Neural progenitor cell (in vitro differentiated cells): ENCODE measurements around the gene ZNF331. TPM values are rescaled to one million over a fixed set of nuclear protein-coding genes. Genes with fewer than 3 reads are reported as not detected.

Source experiments
- DNase-seq: peaks from one replicate; pipeline ENCODE4 v3.0.0-alpha.2; 2016; ENCODE audit warnings: low spot score
- H2AFZ ChIP-seq: fragments of 200-600 bp; sonication (generic); replicated peaks from 2 replicates; pipeline ENCODE4 v1.6.1; 2016; ENCODE audit warnings: antibody characterized with exemption
- H3F3A ChIP-seq: fragments of 200-600 bp; sonication (generic); 2 replicates; pipeline ENCODE4 v1.6.1; 2016; ENCODE audit warnings: antibody characterized with exemption, low read depth
- H3K27ac ChIP-seq: fragments of 200-600 bp; sonication (generic); 2 replicates; pipeline ENCODE4 v1.5.1; 2016; ENCODE audit warnings: mild to moderate bottlenecking
- H3K27me3 ChIP-seq: fragments of 200-600 bp; sonication (generic); 2 replicates; pipeline ENCODE4 v1.6.1; 2016; ENCODE audit warnings: mild to moderate bottlenecking, moderate library complexity
- H3K36me3 ChIP-seq: fragments of 200-600 bp; sonication (generic); 2 replicates; pipeline ENCODE4 v1.5.1; 2016
- H3K4me1 ChIP-seq: fragments of 200-600 bp; sonication (generic); 2 replicates; pipeline ENCODE4 v1.6.1; 2016; ENCODE audit warnings: mixed run types
- H3K4me2 ChIP-seq: fragments of 200-600 bp; sonication (generic); 2 replicates; pipeline ENCODE4 v1.6.1; 2016
- H3K4me3 ChIP-seq: fragments of 200-600 bp; sonication (generic); 2 replicates; pipeline ENCODE4 v1.5.1; 2016
- H3K79me2 ChIP-seq: fragments of 200-600 bp; sonication (generic); 2 replicates; pipeline ENCODE4 v1.6.1; 2016; ENCODE audit warnings: low read depth
- H3K9ac ChIP-seq: fragments of 200-600 bp; sonication (generic); 2 replicates; pipeline ENCODE4 v1.6.1; 2016
- H3K9me3 ChIP-seq: fragments of 200-600 bp; sonication (generic); 2 replicates; pipeline ENCODE4 v1.5.1; 2016; ENCODE audit warnings: low read depth
- H4K20me1 ChIP-seq: fragments of 200-600 bp; sonication (generic); 2 replicates; pipeline ENCODE4 v1.6.1; 2016; ENCODE audit warnings: low read depth
- H3K27ac Mint-ChIP-seq: 3 replicates; pipeline ENCODE4 v1.8.0; 2021; ENCODE audit warnings: mixed read lengths
- H3K27me3 Mint-ChIP-seq: 2 replicates; pipeline ENCODE4 v1.8.0; 2022; ENCODE audit warnings: low read depth, mild to moderate bottlenecking, inconsistent platforms, moderate library complexity, mixed read lengths; ENCODE audit not compliant: insufficient read depth
- H3K36me3 Mint-ChIP-seq: 3 replicates; pipeline ENCODE4 v1.8.0; 2021; ENCODE audit warnings: mixed read lengths
- H3K4me1 Mint-ChIP-seq: 3 replicates; pipeline ENCODE4 v1.8.0; 2021; ENCODE audit warnings: mixed read lengths
- H3K4me3 Mint-ChIP-seq: 3 replicates; pipeline ENCODE4 v1.8.0; 2021; ENCODE audit warnings: mild to moderate bottlenecking, moderate library complexity, mixed read lengths
- H3K9me3 Mint-ChIP-seq: 3 replicates; pipeline ENCODE4 v1.8.0; 2020; ENCODE audit warnings: mixed read lengths
- CTCF ChIP-seq: fragments of 200-600 bp; sonication (generic); IDR thresholded peaks from 2 replicates; pipeline ENCODE4 v1.5.1; 2017; ENCODE audit warnings: antibody characterized with exemption, mild to moderate bottlenecking
- EZH2 ChIP-seq: fragments of 200-600 bp; sonication (generic); IDR thresholded peaks from 2 replicates; pipeline ENCODE4 v1.6.1; 2017; ENCODE audit warnings: antibody characterized with exemption, mild to moderate bottlenecking, moderate library complexity
- EZH2phosphoT487 ChIP-seq: fragments of 200-600 bp; sonication (generic); IDR thresholded peaks from 2 replicates; pipeline ENCODE4 v1.6.1; 2017; ENCODE audit warnings: antibody characterized with exemption
- total RNA-seq: library from RNA; depleted of rRNA; stranded (reverse); fragments of >200 nt; gene quantifications from 2 replicates; pipeline ENCODE4 v1.2.3, GENCODE V29; 2015; ENCODE audit warnings: low replicate concordance

The ZNF331 gene
- total RNA-seq, 1 donor from 2014 or later, result 68.5 TPM

DNA sequence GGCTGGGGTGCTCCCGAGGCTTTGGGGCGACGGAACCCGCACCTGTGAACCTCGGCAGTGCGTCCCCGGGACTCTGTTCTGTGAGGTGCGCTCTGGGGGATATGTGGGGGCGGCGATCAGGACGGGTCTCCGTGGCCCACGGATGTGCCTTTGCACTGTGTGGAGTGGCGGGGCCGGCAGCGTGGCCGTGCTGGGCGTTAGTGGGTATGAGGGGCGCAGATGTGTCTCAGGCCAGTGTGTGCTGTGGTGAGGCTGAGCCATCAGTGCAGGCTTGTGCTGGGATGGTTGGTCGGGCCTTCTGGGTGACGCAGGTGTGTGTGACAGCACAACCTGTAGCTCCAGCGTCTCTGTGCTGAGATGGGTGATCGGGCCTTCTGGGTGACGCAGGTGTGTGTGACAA is 16.9 kb downstream of the ZNF331 start:
- no peaks in the 10 kb centered on the region for H3K4me1 Mint-ChIP-seq
- H3K9me3 Mint-ChIP-seq, result peaks cover 2% of the 10 kb centered on the region
- H3K27ac Mint-ChIP-seq, result no peak overlapping the region
- H3K4me2 ChIP-seq, result no peak overlapping the region
- no peaks in the 10 kb centered on the region for H3K27me3 Mint-ChIP-seq
- peaks cover 6% of the 10 kb centered on the region for H3K36me3 ChIP-seq
- H3K36me3 Mint-ChIP-seq, result peaks cover 33% of the 10 kb centered on the region
- H3K27me3 ChIP-seq, result no peaks in the 10 kb centered on the region
- no peak overlapping the region for H3K27ac ChIP-seq
- H2AFZ ChIP-seq, result no peak overlapping the region
- no peaks in the 10 kb centered on the region for H3K4me1 ChIP-seq
- H3K9ac ChIP-seq, result no peak overlapping the region
- no peaks in the 10 kb centered on the region for H4K20me1 ChIP-seq
- H3K4me3 Mint-ChIP-seq, result no peak overlapping the region
- TF ChIP-seq EZH2 (no peak), CTCF (no peak), EZH2phosphoT487 (no peak)
- no peak overlapping the region for H3K4me3 ChIP-seq
- no peak for DNase-seq
- peaks cover 14% of the 10 kb centered on the region for H3F3A ChIP-seq
- peaks cover 5% of the 10 kb centered on the region for H3K79me2 ChIP-seq
- no peaks in the 10 kb centered on the region for H3K9me3 ChIP-seq

GRCh38 chr19:53555352-53555751 is 17.4 kb downstream of the ZNF331 start:
- H3F3A ChIP-seq, result peaks cover 20% of the 10 kb centered on the region
- no peaks in the 10 kb centered on the region for H3K27me3 ChIP-seq
- Mint-ChIP-seq H3K4me3 (no peak overlapping the region), H3K36me3 (peaks cover 37% of the 10 kb centered on the region), H3K27me3 (no peaks in the 10 kb centered on the region), H3K4me1 (no peaks in the 10 kb centered on the region), H3K27ac (no peak overlapping the region), H3K9me3 (peaks cover 2% of the 10 kb centered on the region)
- peaks cover 5% of the 10 kb centered on the region for H3K79me2 ChIP-seq
- no peak overlapping the region for H3K4me3 ChIP-seq
- H4K20me1 ChIP-seq, result no peaks in the 10 kb centered on the region
- H3K27ac ChIP-seq, result no peak overlapping the region
- TF ChIP-seq EZH2phosphoT487 (no peak), CTCF (no peak), EZH2 (no peak)
- H3K9me3 ChIP-seq, result no peaks in the 10 kb centered on the region
- no peak for DNase-seq
- no peak overlapping the region for H2AFZ ChIP-seq
- H3K4me2 ChIP-seq, result no peak overlapping the region
- H3K36me3 ChIP-seq, result peaks cover 6% of the 10 kb centered on the region
- H3K4me1 ChIP-seq, result no peaks in the 10 kb centered on the region
- H3K9ac ChIP-seq, result no peak overlapping the region

- Mint-ChIP-seq H3K27ac (no peak overlapping the region), H3K9me3 (peaks cover 9% of the 10 kb centered on the region), H3K36me3 (peaks cover 35% of the 10 kb centered on the region), H3K4me1 (no peaks in the 10 kb centered on the region), H3K4me3 (no peak overlapping the region), H3K27me3 (no peaks in the 10 kb centered on the region)
- no peaks in the 10 kb centered on the region for H3F3A ChIP-seq
- H3K79me2 ChIP-seq, result no peaks in the 10 kb centered on the region
- no peak for TF ChIP-seq CTCF
- H3K27ac ChIP-seq, result no peak overlapping the region
- peaks cover 10% of the 10 kb centered on the region for H3K36me3 ChIP-seq
- H3K4me3 ChIP-seq, result no peak overlapping the region
- DNase-seq, result no peak
- no peak overlapping the region for H2AFZ ChIP-seq
- H3K9ac ChIP-seq, result no peak overlapping the region
- no peaks in the 10 kb centered on the region for H3K4me1 ChIP-seq
- H3K9me3 ChIP-seq, result peaks cover 8% of the 10 kb centered on the region
- no peaks in the 10 kb centered on the region for H3K27me3 ChIP-seq
- no peaks in the 10 kb centered on the region for H4K20me1 ChIP-seq
- no peak overlapping the region for H3K4me2 ChIP-seq
Observed at GRCh38 chr19:53571339-53571738, 33.4 kb downstream of the ZNF331 start.
